Measurements from ENCODE around the gene MVB12B. TPM values are rescaled to one million over a fixed set of nuclear protein-coding genes. Genes with fewer than 3 reads are reported as not detected.

The MVB12B gene
- total RNA-seq, 1 donor from 2014 or later: 13.1 TPM

DNA sequence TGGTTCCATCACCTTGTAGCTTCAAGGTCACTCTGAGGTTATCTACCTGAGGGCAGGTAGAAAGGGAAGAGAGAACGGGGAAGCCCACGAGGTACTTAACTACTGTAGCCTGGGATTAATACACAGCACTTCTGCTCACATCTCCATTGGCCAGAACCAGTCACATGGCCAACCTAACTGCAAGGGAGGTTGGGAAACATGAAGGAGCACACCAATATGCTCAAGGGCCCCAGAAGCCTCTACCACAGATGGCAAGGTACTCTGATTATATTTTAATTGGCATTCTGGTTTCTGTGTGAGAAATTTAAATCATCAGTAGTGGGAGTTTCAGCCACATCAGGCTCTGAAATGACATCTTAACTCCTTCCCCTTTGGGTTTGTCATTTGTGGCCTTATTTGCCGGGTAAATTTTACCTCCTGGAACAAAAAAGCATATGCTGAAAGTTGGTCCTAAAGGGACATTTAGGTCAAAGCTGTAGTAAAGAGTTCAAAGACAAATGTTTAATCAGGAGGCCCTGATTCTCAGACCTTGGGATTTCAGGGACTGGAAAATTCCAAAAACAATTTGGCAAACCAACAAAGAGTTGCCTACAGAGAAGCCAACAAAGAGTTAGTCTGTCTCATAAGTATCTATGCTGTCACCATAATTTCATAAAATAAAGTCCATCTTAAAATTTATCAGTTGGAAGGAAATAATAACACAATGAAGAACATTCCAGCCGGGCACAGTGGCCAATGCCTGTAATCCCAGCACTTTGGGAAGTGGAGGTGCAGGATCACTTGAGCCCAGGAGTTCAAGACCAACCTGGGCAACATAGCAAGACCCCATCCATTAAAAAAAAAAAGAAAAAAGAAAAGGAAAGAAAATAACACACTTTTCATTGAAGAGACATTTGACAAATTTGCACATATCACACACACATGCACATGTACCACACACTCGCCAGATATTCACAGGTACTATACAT lies 13.8 kb upstream of the MVB12B start:
- Mint-ChIP-seq H3K27me3 (ENCODE audit: low read depth) (no peaks in the 10 kb centered on the region), H3K27ac (ENCODE audit: unreplicated experiment) (no peak overlapping the region), H3K36me3 (ENCODE audit: low read depth) (no peaks in the 10 kb centered on the region), H3K9me3 (ENCODE audit: low read depth) (peaks cover 3% of the 10 kb centered on the region), H3K4me3 (ENCODE audit: unreplicated experiment) (no peak overlapping the region), H3K4me1 (ENCODE audit: low read depth) (no peaks in the 10 kb centered on the region)
- DNase-seq (ENCODE audit: low spot score): no peak
- TF ChIP-seq, protein P1, sequence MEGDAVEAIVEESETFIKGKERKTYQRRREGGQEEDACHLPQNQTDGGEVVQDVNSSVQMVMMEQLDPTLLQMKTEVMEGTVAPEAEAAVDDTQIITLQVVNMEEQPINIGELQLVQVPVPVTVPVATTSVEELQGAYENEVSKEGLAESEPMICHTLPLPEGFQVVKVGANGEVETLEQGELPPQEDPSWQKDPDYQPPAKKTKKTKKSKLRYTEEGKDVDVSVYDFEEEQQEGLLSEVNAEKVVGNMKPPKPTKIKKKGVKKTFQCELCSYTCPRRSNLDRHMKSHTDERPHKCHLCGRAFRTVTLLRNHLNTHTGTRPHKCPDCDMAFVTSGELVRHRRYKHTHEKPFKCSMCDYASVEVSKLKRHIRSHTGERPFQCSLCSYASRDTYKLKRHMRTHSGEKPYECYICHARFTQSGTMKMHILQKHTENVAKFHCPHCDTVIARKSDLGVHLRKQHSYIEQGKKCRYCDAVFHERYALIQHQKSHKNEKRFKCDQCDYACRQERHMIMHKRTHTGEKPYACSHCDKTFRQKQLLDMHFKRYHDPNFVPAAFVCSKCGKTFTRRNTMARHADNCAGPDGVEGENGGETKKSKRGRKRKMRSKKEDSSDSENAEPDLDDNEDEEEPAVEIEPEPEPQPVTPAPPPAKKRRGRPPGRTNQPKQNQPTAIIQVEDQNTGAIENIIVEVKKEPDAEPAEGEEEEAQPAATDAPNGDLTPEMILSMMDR (IDR thresholded peaks at IDR 0.05): no peak

DNA sequence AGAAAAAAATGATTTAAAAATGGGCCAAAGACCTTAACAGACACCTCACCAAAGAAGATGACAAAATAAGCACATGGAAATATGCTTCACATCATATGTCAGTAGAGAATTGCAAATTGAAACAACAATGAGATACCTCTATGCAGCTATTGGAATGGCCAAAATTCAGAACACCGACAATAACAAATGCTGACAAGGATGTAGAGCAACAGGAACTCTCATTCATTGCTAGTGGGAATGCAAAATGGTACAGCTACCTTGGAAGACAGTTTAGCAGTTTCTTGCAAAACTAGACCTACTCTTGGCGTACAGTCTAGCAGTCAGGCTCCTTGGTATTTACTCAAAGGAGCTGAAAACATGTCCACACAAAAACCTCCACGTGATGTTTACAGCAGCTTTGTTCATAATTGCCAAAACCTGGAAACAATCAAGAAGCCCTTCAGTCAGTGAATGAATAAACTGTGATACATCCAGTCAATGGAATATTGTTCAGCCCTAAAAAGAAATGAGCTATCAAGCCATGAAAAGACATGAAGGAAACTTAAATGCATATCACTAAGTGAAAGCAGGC lies 10.5 kb upstream of the MVB12B start:
- no peak overlapping the region for H3K27ac Mint-ChIP-seq (ENCODE audit: unreplicated experiment)
- H3K9me3 Mint-ChIP-seq (ENCODE audit: low read depth): peaks cover 3% of the 10 kb centered on the region

DNA sequence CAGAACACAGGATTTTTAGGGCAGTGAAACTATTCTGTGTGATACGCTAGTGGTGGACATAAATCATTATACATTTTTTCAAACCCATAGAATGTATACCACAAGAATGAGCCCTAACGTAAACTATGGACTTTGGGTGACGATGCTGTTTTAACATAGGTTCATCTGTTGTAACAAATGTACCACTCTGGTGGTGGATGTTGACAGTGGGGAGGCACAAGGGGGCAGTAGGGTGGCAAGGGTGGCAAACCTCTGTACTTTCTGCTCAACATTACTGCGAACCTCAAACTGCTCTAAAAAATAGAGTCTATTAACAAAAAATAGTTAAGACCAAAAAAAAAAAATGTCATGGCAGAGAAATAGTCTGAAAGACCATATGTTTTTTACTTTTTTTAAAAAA lies 9.1 kb upstream of the MVB12B start:
- no peak overlapping the region for H3K27ac Mint-ChIP-seq (ENCODE audit: unreplicated experiment)
- TF ChIP-seq, protein P1 (IDR thresholded peaks at IDR 0.05): peak; percentile 62
- H3K4me1 Mint-ChIP-seq (ENCODE audit: low read depth): no peaks in the 10 kb centered on the region
- H3K9me3 Mint-ChIP-seq (ENCODE audit: low read depth): peaks cover 3% of the 10 kb centered on the region
- DNase-seq (ENCODE audit: low spot score): no peak
- H3K27me3 Mint-ChIP-seq (ENCODE audit: low read depth): no peaks in the 10 kb centered on the region
- H3K36me3 Mint-ChIP-seq (ENCODE audit: low read depth): no peaks in the 10 kb centered on the region
- no peak overlapping the region for H3K4me3 Mint-ChIP-seq (ENCODE audit: unreplicated experiment)

More for the DNA sequence above, 10.5 kb upstream of the MVB12B start:
- Mint-ChIP-seq H3K4me1 (ENCODE audit: low read depth) (no peaks in the 10 kb centered on the region), H3K4me3 (ENCODE audit: unreplicated experiment) (no peak overlapping the region), H3K27me3 (ENCODE audit: low read depth) (no peaks in the 10 kb centered on the region), H3K36me3 (ENCODE audit: low read depth) (no peaks in the 10 kb centered on the region)
- TF ChIP-seq, protein P1 (IDR thresholded peaks at IDR 0.05): no peak
- DNase-seq (ENCODE audit: low spot score): no peak

DNA sequence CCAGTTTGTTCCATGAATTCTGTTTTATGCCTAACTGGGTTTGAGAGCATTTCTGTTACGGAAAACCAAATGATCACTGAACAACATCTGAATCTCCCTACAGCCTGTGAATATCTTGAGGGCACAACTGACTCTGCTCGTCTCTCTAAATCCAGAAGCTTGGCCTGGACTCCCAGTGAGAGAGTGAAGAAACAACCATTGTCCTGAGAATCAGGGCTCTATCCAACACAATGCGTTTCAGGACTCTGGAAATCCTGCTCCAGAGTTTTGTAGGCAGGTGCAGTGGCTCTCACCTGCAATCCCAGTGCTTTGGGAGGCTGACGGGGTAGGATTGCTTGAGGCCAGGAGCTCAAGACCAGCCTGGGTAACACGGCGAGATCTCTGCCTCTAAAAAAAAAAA lies 7.8 kb upstream of the MVB12B start:
- TF ChIP-seq, protein P1 (IDR thresholded peaks at IDR 0.05): no peak
- H3K4me3 Mint-ChIP-seq (ENCODE audit: unreplicated experiment): no peak overlapping the region
- H3K36me3 Mint-ChIP-seq (ENCODE audit: low read depth): peaks cover 1% of the 10 kb centered on the region
- H3K27me3 Mint-ChIP-seq (ENCODE audit: low read depth): no peaks in the 10 kb centered on the region
- no peak for DNase-seq (ENCODE audit: low spot score)
- no peaks in the 10 kb centered on the region for H3K4me1 Mint-ChIP-seq (ENCODE audit: low read depth)
- peaks cover 5% of the 10 kb centered on the region for H3K9me3 Mint-ChIP-seq (ENCODE audit: low read depth)
- no peak overlapping the region for H3K27ac Mint-ChIP-seq (ENCODE audit: unreplicated experiment)

DNA sequence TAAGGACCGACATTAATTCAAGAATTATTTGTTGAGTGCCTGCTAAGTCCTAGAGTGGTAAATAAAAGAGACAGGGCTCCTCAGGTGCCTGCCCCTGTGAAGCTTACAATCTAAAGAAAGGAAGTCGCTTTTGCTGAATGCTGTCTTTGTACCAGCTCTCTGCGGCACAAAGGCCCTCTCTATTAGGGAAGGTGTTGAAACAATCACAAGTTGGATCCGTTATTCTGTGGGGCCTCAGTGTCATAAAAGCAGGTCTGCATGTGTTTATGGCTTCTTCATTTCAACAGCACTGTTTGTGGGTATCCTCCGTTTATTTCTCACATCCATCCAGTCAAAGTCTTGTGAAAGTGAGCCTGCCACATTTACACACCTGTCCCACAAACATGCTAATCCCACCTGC lies 7.0 kb upstream of the MVB12B start:
- H3K36me3 Mint-ChIP-seq (ENCODE audit: low read depth): peaks cover 2% of the 10 kb centered on the region
- no peaks in the 10 kb centered on the region for H3K27me3 Mint-ChIP-seq (ENCODE audit: low read depth)
- H3K27ac Mint-ChIP-seq (ENCODE audit: unreplicated experiment): no peak overlapping the region
- H3K9me3 Mint-ChIP-seq (ENCODE audit: low read depth): peaks cover 9% of the 10 kb centered on the region
- no peak overlapping the region for H3K4me3 Mint-ChIP-seq (ENCODE audit: unreplicated experiment)
- TF ChIP-seq, protein P1 (IDR thresholded peaks at IDR 0.05): no peak
- DNase-seq (ENCODE audit: low spot score): no peak
- H3K4me1 Mint-ChIP-seq (ENCODE audit: low read depth): no peaks in the 10 kb centered on the region
